ENCODE data around the gene RHBDL1.

RHBDL1 gene

DNA sequence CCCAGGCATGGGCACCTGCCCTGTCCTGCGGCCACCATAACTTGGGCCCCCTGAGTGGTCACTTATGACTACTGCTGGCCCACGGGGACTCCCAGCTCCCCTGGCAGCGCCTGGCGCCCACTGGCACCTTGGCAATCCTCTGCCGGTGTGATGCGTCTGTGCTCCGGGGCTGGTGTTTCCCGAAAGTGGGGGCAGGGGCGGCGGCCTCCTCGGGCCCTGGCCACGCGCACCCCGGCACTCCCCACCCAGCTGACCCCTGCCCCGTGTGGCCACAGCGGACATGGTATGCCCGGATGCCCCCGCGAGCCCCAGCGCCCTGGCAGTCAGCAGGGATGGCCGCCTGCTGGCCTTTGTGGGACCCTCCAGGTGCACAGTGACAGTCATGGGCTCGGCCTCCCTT is 18.0 kb upstream of the RHBDL1 start:
- TF ChIP-seq, protein P1, sequence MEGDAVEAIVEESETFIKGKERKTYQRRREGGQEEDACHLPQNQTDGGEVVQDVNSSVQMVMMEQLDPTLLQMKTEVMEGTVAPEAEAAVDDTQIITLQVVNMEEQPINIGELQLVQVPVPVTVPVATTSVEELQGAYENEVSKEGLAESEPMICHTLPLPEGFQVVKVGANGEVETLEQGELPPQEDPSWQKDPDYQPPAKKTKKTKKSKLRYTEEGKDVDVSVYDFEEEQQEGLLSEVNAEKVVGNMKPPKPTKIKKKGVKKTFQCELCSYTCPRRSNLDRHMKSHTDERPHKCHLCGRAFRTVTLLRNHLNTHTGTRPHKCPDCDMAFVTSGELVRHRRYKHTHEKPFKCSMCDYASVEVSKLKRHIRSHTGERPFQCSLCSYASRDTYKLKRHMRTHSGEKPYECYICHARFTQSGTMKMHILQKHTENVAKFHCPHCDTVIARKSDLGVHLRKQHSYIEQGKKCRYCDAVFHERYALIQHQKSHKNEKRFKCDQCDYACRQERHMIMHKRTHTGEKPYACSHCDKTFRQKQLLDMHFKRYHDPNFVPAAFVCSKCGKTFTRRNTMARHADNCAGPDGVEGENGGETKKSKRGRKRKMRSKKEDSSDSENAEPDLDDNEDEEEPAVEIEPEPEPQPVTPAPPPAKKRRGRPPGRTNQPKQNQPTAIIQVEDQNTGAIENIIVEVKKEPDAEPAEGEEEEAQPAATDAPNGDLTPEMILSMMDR (IDR thresholded peaks at IDR 0.05; ENCODE audit: insufficient read depth, low read length, poor library complexity, severe bottlenecking) = no peak
- TF ChIP-seq EZH2phosphoT487 (conservative IDR thresholded peaks at IDR 0.05; ENCODE audit: low read length) = no peak
- no peaks in the 10 kb centered on the region for H3K27me3 ChIP-seq (ENCODE audit: low read length)
- H3K27ac ChIP-seq (ENCODE audit: low read depth, low read length) = no peak overlapping the region
- H3K4me2 ChIP-seq (ENCODE audit: low read depth, low read length, poor library complexity, severe bottlenecking) = no peak overlapping the region
- H3K79me2 ChIP-seq (ENCODE audit: insufficient read depth, low read length) = no peaks in the 10 kb centered on the region
- H3F3A ChIP-seq (ENCODE audit: insufficient read depth) = no peaks in the 10 kb centered on the region
- no peaks in the 10 kb centered on the region for H4K20me1 ChIP-seq (ENCODE audit: low read depth, low read length)
- H3K9me2 ChIP-seq (replicated peaks; ENCODE audit: insufficient read depth, low read length) = no peaks in the 10 kb centered on the region
- no peaks in the 10 kb centered on the region for H3K36me3 ChIP-seq (ENCODE audit: low read length)
- no peaks in the 10 kb centered on the region for H3K9me3 ChIP-seq (ENCODE audit: insufficient read depth, low read length)
- H3K9ac ChIP-seq (ENCODE audit: low read length) = no peak overlapping the region
- no peak overlapping the region for H3K4me3 ChIP-seq (ENCODE audit: insufficient read depth, low read length, poor library complexity, severe bottlenecking)
- no peak overlapping the region for H2AFZ ChIP-seq (ENCODE audit: low read depth, low read length, severe bottlenecking)

DNA sequence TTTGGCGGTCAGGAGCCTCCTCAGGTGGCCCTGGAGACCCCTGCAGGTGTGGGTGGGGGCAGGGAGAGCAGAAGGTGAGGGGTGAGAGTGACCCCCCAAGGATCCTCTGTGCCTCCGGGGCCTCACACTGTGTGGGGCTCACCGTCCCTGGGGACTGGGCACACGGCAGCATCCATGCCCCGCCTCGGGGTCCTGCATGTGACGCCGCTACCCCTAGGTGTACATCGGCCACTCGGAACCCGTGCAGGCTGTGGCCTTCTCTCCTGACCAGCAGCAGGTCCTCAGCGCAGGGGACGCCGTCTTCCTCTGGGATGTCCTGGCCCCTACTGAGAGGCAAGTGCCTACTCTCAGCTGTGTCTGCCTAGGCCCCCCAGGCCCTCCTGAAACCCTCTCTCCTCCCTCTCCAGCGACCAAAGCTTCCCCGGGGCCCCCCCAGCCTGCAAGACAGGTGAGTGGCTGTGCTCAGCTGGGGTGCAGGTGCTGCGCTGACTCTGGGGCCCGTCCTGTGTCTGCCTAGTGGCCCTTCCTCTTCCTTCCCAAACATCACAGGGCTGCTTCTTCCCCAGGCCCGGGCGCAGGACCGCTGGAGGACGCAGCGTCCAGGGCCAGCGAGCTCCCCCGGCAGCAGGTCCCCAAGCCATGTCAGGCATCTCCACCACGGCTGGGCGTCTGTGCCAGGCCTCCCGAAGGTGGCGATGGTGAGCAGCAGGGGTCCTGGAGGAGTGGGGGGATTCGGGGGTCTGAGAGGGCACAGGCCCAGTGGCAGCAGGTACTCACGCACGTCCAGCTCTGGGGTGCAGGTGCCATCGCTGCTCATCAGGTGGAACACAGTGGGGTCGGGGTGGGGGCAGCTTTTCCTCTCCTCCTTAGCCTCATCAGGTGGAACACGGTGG is 16.5 kb upstream of the RHBDL1 start:
- no peaks in the 10 kb centered on the region for H3F3A ChIP-seq (ENCODE audit: insufficient read depth)
- no peak overlapping the region for H3K9ac ChIP-seq (ENCODE audit: low read length)
- no peak overlapping the region for H3K4me3 ChIP-seq (ENCODE audit: insufficient read depth, low read length, poor library complexity, severe bottlenecking)
- no peak overlapping the region for H3K27ac ChIP-seq (ENCODE audit: low read depth, low read length)
- no peak for TF ChIP-seq EZH2phosphoT487 (conservative IDR thresholded peaks at IDR 0.05; ENCODE audit: low read length)
- H3K9me2 ChIP-seq (replicated peaks; ENCODE audit: insufficient read depth, low read length) = no peaks in the 10 kb centered on the region
- no peak overlapping the region for H2AFZ ChIP-seq (ENCODE audit: low read depth, low read length, severe bottlenecking)
- H3K79me2 ChIP-seq (ENCODE audit: insufficient read depth, low read length) = no peaks in the 10 kb centered on the region
- H4K20me1 ChIP-seq (ENCODE audit: low read depth, low read length) = no peaks in the 10 kb centered on the region
- no peaks in the 10 kb centered on the region for H3K36me3 ChIP-seq (ENCODE audit: low read length)
- H3K4me2 ChIP-seq (ENCODE audit: low read depth, low read length, poor library complexity, severe bottlenecking) = no peak overlapping the region
- no peaks in the 10 kb centered on the region for H3K27me3 ChIP-seq (ENCODE audit: low read length)
- no peaks in the 10 kb centered on the region for H3K9me3 ChIP-seq (ENCODE audit: insufficient read depth, low read length)

DNA sequence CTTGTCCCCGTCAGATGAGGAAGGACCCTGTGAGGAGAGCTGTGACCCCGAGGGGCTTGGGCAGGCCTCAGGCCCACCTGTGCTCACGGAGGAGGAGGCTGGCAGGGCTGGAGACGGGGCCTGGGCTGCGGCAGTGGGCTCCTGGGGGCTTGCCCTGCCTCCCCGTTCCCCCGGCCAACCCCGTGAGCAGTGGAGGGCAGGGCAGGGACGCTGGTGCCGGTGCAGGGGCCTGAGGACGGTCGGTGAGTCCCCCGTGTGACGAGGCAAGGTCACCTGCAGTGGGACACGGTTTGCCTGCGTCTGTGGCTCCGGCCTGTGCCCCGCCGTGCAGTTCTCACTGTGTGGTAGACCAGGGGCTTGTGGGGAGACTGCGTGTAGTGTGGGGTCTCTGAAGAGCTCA is 15.9 kb upstream of the RHBDL1 start:
- no peaks in the 10 kb centered on the region for H3K36me3 ChIP-seq (ENCODE audit: low read length)
- H3K9ac ChIP-seq (ENCODE audit: low read length) = no peak overlapping the region
- H3K79me2 ChIP-seq (ENCODE audit: insufficient read depth, low read length) = no peaks in the 10 kb centered on the region
- no peak overlapping the region for H3K27ac ChIP-seq (ENCODE audit: low read depth, low read length)
- H3K27me3 ChIP-seq (ENCODE audit: low read length) = no peaks in the 10 kb centered on the region
- H4K20me1 ChIP-seq (ENCODE audit: low read depth, low read length) = no peaks in the 10 kb centered on the region
- H3K4me3 ChIP-seq (ENCODE audit: insufficient read depth, low read length, poor library complexity, severe bottlenecking) = no peak overlapping the region
- no peaks in the 10 kb centered on the region for H3K9me3 ChIP-seq (ENCODE audit: insufficient read depth, low read length)
- no peak overlapping the region for H2AFZ ChIP-seq (ENCODE audit: low read depth, low read length, severe bottlenecking)
- TF ChIP-seq EZH2phosphoT487 (conservative IDR thresholded peaks at IDR 0.05; ENCODE audit: low read length) = no peak
- TF ChIP-seq, protein P1 (IDR thresholded peaks at IDR 0.05; ENCODE audit: insufficient read depth, low read length, poor library complexity, severe bottlenecking) = no peak
- H3F3A ChIP-seq (ENCODE audit: insufficient read depth) = no peaks in the 10 kb centered on the region
- H3K9me2 ChIP-seq (replicated peaks; ENCODE audit: insufficient read depth, low read length) = no peaks in the 10 kb centered on the region
- no peak overlapping the region for H3K4me2 ChIP-seq (ENCODE audit: low read depth, low read length, poor library complexity, severe bottlenecking)

DNA sequence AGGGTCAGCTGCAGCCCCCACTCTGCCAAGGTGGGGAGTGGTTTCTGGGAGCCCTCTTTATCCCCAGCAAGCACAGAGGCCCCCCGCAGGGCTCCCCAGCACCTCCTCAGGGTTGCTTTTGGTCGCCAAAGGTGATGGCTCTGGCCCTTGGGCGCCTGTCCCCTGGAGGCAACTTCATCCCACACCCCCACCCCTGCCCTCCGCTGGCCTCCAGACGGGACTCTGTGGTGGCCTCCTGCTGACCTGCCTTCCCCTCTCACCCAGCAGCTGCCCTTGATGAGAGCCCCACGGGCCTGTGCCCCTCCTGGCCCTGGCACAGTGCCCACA is 15.4 kb upstream of the RHBDL1 start:
- no peaks in the 10 kb centered on the region for H3K79me2 ChIP-seq (ENCODE audit: insufficient read depth, low read length)
- no peak for TF ChIP-seq EZH2phosphoT487 (conservative IDR thresholded peaks at IDR 0.05; ENCODE audit: low read length)
- TF ChIP-seq, protein P1 (IDR thresholded peaks at IDR 0.05; ENCODE audit: insufficient read depth, low read length, poor library complexity, severe bottlenecking) = no peak
- H3K9ac ChIP-seq (ENCODE audit: low read length) = no peak overlapping the region
- H3F3A ChIP-seq (ENCODE audit: insufficient read depth) = no peaks in the 10 kb centered on the region
- no peaks in the 10 kb centered on the region for H3K9me3 ChIP-seq (ENCODE audit: insufficient read depth, low read length)
- no peaks in the 10 kb centered on the region for H3K36me3 ChIP-seq (ENCODE audit: low read length)
- no peak overlapping the region for H3K27ac ChIP-seq (ENCODE audit: low read depth, low read length)
- no peak overlapping the region for H2AFZ ChIP-seq (ENCODE audit: low read depth, low read length, severe bottlenecking)
- H3K9me2 ChIP-seq (replicated peaks; ENCODE audit: insufficient read depth, low read length) = no peaks in the 10 kb centered on the region
- no peak overlapping the region for H3K4me2 ChIP-seq (ENCODE audit: low read depth, low read length, poor library complexity, severe bottlenecking)
- no peak overlapping the region for H3K4me3 ChIP-seq (ENCODE audit: insufficient read depth, low read length, poor library complexity, severe bottlenecking)
- H3K27me3 ChIP-seq (ENCODE audit: low read length) = no peaks in the 10 kb centered on the region
- no peaks in the 10 kb centered on the region for H4K20me1 ChIP-seq (ENCODE audit: low read depth, low read length)

Measured in SU-DHL-6 (cell line).